BJ (cell line): Measurements from ENCODE around the gene URB1. TPM values are rescaled to one million over a fixed set of nuclear protein-coding genes. Genes with fewer than 3 reads are reported as not detected.

ENCODE experiments used
- CTCF ChIA-PET: fragments of 350-600 bp; formaldehyde crosslinking; extraction: SDS; loops from one replicate; lab custom pipeline; 2021; ENCODE audit warnings: antibody characterized with exemption, inconsistent platforms; lab: Yijun Ruan, JAX
- POLR2A ChIA-PET: fragments of 300-600 bp; sonication (Branson Sonifier 250); formaldehyde crosslinking; extraction: SDS; loops from one replicate; lab custom pipeline; 2021; ENCODE audit warnings: antibody characterized with exemption; lab: Charles Lee
- DNase-seq: peaks from one replicate; pipeline ENCODE4 v3.0.0-alpha.2; 2011; ENCODE audit warnings: low read depth
- H3K27me3 ChIP-seq: 2 replicates; pipeline ENCODE4 v1.6.0; 2011; ENCODE audit warnings: low read length; ENCODE audit not compliant: control insufficient read depth, insufficient read depth
- H3K36me3 ChIP-seq: 2 replicates; pipeline ENCODE4 v1.5.1; 2011; ENCODE audit warnings: low read length; ENCODE audit not compliant: control insufficient read depth, insufficient read depth
- H3K4me3 ChIP-seq: 2 replicates; pipeline ENCODE4 v1.5.1; 2011; ENCODE audit warnings: low read depth, mild to moderate bottlenecking, control low read depth, low read length
- CTCF ChIP-seq: IDR thresholded peaks from 2 replicates; pipeline ENCODE4 v1.5.1; 2011; ENCODE audit warnings: low read depth, mild to moderate bottlenecking, control low read depth, inconsistent platforms, low read length, moderate library complexity; ENCODE audit not compliant: insufficient read depth
- polyA plus RNA-seq: library from polyadenylated mRNA; depleted of rRNA; stranded (reverse); fragments of >200 nt; gene quantifications from 2 replicates; pipeline ENCODE4 v1.2.3, GENCODE V29; 2011

The URB1 gene
- polyA plus RNA-seq, 1 experiment: 8.8 TPM

- ChIA-PET CTCF (interaction anchor here (1.0 to 1.2 kb wide), 2 partner anchors 12 to 143 kb away, joined by 3 read pairs; no protein-coding TSS in a partner anchor), POLR2A (no interaction called here)
- no peak overlapping the region for H3K4me3 ChIP-seq
- DNase-seq: no peak
- TF ChIP-seq CTCF: no peak
- H3K36me3 ChIP-seq: no peaks in the 10 kb centered on the region
- H3K27me3 ChIP-seq: no peaks in the 10 kb centered on the region
Measured at GRCh38 chr21:32426592-32427051, 33.8 kb upstream of the URB1 start.

- ChIA-PET POLR2A (no interaction called here), CTCF (interaction anchor here (1.0 to 1.2 kb wide), 2 partner anchors 12 to 23 kb away, joined by 3 read pairs; no protein-coding TSS in a partner anchor)
- TF ChIP-seq CTCF: no peak
- Histone ChIP-seq H3K4me3 (no peak overlapping the region), H3K27me3 (no peaks in the 10 kb centered on the region), H3K36me3 (no peaks in the 10 kb centered on the region)
- DNase-seq: no peak
Measured at GRCh38 chr21:32426066-32426465, 33.3 kb upstream of the URB1 start.

GRCh38 chr21:32425628-32426027, 32.8 kb upstream of the URB1 start:
- ChIA-PET CTCF (interaction anchor here (1.2 to 1.6 kb wide), 2 partner anchors 22 to 144 kb away, joined by 3 to 4 read pairs; no protein-coding TSS in a partner anchor), POLR2A (no interaction called here)
- TF ChIP-seq CTCF: no peak
- Histone ChIP-seq H3K4me3 (no peak overlapping the region), H3K36me3 (no peaks in the 10 kb centered on the region), H3K27me3 (no peaks in the 10 kb centered on the region)
- DNase-seq: no peak

- Histone ChIP-seq H3K4me3 (no peak overlapping the region), H3K36me3 (no peaks in the 10 kb centered on the region), H3K27me3 (no peaks in the 10 kb centered on the region)
- ChIA-PET CTCF (interaction anchor here (0.7 to 1.6 kb wide), 3 partner anchors 21 to 145 kb away, joined by 3 to 4 read pairs (median 3); no protein-coding TSS in a partner anchor), POLR2A (no interaction called here)
- DNase-seq: no peak
- no peak for TF ChIP-seq CTCF
Measured at GRCh38 chr21:32424674-32425073, 31.9 kb upstream of the URB1 start.

- Histone ChIP-seq H3K27me3 (no peaks in the 10 kb centered on the region), H3K36me3 (no peaks in the 10 kb centered on the region), H3K4me3 (no peak overlapping the region)
- POLR2A ChIA-PET: no interaction called here
- no peak for DNase-seq
- no peak for TF ChIP-seq CTCF
- CTCF ChIA-PET: interaction anchor here (0.6 to 1.6 kb wide), 4 partner anchors 21 to 347 kb away, joined by 3 to 4 read pairs (median 3); partner anchors contain the start of gene PAXBP1
Measured at GRCh38 chr21:32424191-32424535, 31.4 kb upstream of the URB1 start.
